Esophagus muscularis mucosa (tissue), 4 donors: ENCODE measurements around the gene TFIP11. TPM values are rescaled to one million over a fixed set of nuclear protein-coding genes. Genes with fewer than 3 reads are reported as not detected.
A peak's percentile ranks its signal among the peaks of the same experiment; 100 is the strongest.

ENCODE experiments used
- DNase-seq: peaks from one replicate; pipeline ENCODE4 v3.0.0-alpha.2; 2017; ENCODE audit errors: extremely low spot score
- H3K27ac ChIP-seq, 4 donors: fragments of 200-600 bp; sonication (generic); replicated peaks in 1 of 4; 1 replicate in 3 of 4; 2 replicates in 1 of 4; pipeline ENCODE4 v1.5.1; 2016 to 2019; ENCODE audit warnings: mild to moderate bottlenecking in 1 of 4
- H3K27me3 ChIP-seq, 4 donors: fragments of 200-600 bp; sonication (generic); one replicate each; pipeline versions ENCODE4 v1.5.1 to v1.6.0; 2016 to 2019
- H3K36me3 ChIP-seq, 4 donors: fragments of 200-600 bp; sonication (generic); one replicate each; pipeline ENCODE4 v1.5.1; 2016 to 2019
- H3K4me1 ChIP-seq, 4 donors: fragments of 200-600 bp; sonication (generic); one replicate each; pipeline ENCODE4 v1.5.1; 2016 to 2019
- H3K4me3 ChIP-seq, 4 donors: fragments of 200-600 bp; sonication (generic); 1 replicate in 2 of 4; 2 replicates in 2 of 4; pipeline ENCODE4 v1.5.1; 2016 to 2019; ENCODE audit warnings: mild to moderate bottlenecking in 4 of 4, moderate library complexity in 1 of 4
- H3K9me3 ChIP-seq, 4 donors: fragments of 200-600 bp; sonication (generic); 1 replicate in 3 of 4; 2 replicates in 1 of 4; pipeline ENCODE4 v1.5.1; 2016 to 2019
- CTCF ChIP-seq, 3 experiments: fragments of 200-600 bp in 2 of 3; fragments of 450-650 bp in 1 of 3; sonication (generic) in 2 of 3; IDR thresholded peaks; one replicate each; pipeline ENCODE4 v1.5.1; 2017 to 2019; ENCODE audit warnings: antibody characterized with exemption in 3 of 3, mild to moderate bottlenecking in 2 of 3, moderate library complexity in 1 of 3
- EP300 ChIP-seq: sonication (generic); formaldehyde crosslinking; IDR thresholded peaks from one replicate; pipeline ENCODE4 v1.6.1; 2017; ENCODE audit warnings: antibody characterized with exemption
- POLR2A ChIP-seq: fragments of 450-650 bp; IDR thresholded peaks from one replicate; pipeline ENCODE4 v1.6.1; 2017; ENCODE audit warnings: antibody characterized with exemption, moderate library complexity, mild to moderate bottlenecking, low read depth
- POLR2AphosphoS5 ChIP-seq, 2 donors: sonication (generic); formaldehyde crosslinking; IDR thresholded peaks; one replicate each; pipeline ENCODE4 v1.6.1; 2017; ENCODE audit warnings: antibody characterized with exemption in 2 of 2
- WGBS: methylation state at CpG from one replicate; pipeline ENCODE4 v1.1.5; 2018; 5-methylcytosine and 5-hydroxymethylcytosine counted together
- intact Hi-C: fragments of 100-400 bp; cut with DNase I; formaldehyde crosslinking; loops from one replicate; pipeline ENCODE4 v1.15.1; 2023
- total RNA-seq, 4 donors: library from RNA; depleted of rRNA; stranded (reverse); fragments of >200 nt; gene quantifications; one replicate each; pipeline versions ENCODE4 v1.1.0 to v1.2.1, GENCODE V29; 2016

The TFIP11 gene
- total RNA-seq, 4 donors from 2014 or later = 17.9 to 23.5 (median 20.4) TPM

DNA sequence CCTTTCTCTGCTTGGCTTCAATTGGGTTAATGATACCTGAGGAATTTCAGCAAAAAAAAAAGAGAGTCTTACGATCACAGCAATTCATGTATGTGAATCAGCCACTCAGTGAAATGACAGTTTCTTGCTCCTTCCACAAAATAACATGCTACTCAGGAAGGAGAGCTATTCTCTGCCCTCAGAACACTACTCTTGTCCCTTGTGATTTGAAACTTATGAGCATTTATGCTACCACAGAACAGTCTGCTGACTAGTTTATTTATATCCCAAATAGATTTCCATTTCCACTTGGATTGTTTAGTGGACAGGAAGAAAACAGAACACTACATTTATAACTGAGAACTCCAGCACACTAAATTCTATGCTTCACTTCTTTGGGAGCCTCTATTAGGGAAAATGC is 8.5 kb downstream of the TFIP11 start:
- TF ChIP-seq POLR2A (no peak), CTCF (IDR thresholded peaks at IDR 0.05) (no peak), POLR2AphosphoS5 (IDR thresholded peaks at IDR 0.05) (no peak), EP300 (no peak)
- Histone ChIP-seq H3K27ac (no peak overlapping the region), H3K4me1 (peaks cover 0 to 8% (median 4%) of the 10 kb centered on the region in 4 donors), H3K27me3 (no peaks in the 10 kb centered on the region), H3K36me3 (peaks cover 87 to 100% (median 98%) of the 10 kb centered on the region in 4 donors), H3K4me3 (no peak overlapping the region), H3K9me3 (no peaks in the 10 kb centered on the region)
- intact Hi-C loops = no loop called here
- 57% methylated on average over 1 of the region's 1 CpG for WGBS
- DNase-seq = no peak

GRCh38 chr22:26502688-26503561 is 9.3 kb downstream of the TFIP11 start:
- DNase-seq = no peak
- Histone ChIP-seq H3K4me1 (peaks cover 0 to 8% (median 4%) of the 10 kb centered on the region in 4 donors), H3K27me3 (no peaks in the 10 kb centered on the region), H3K36me3 (peaks cover 87 to 100% (median 98%) of the 10 kb centered on the region in 4 donors), H3K9me3 (no peaks in the 10 kb centered on the region), H3K4me3 (no peak overlapping the region), H3K27ac (no peak overlapping the region)
- intact Hi-C loops = no loop called here
- WGBS = 54% methylated on average over 3 of the region's 3 CpGs
- TF ChIP-seq POLR2A (no peak), CTCF (IDR thresholded peaks at IDR 0.05) (peak in 1 of 3 experiments; percentile 13)

- Histone ChIP-seq H3K9me3 (no peaks in the 10 kb centered on the region), H3K36me3 (peaks cover 86 to 100% (median 99%) of the 10 kb centered on the region in 4 donors), H3K4me3 (no peak overlapping the region), H3K27ac (no peak overlapping the region), H3K4me1 (peaks cover 0 to 8% (median 4%) of the 10 kb centered on the region in 4 donors), H3K27me3 (no peaks in the 10 kb centered on the region)
- DNase-seq = no peak
- intact Hi-C loops = no loop called here
- TF ChIP-seq EP300 (no peak), CTCF (IDR thresholded peaks at IDR 0.05) (no peak), POLR2AphosphoS5 (IDR thresholded peaks at IDR 0.05) (no peak), POLR2A (no peak)
- 94% methylated on average over 2 of the region's 2 CpGs for WGBS
Observed at GRCh38 chr22:26501996-26502395, 10.3 kb downstream of the TFIP11 start.

DNA sequence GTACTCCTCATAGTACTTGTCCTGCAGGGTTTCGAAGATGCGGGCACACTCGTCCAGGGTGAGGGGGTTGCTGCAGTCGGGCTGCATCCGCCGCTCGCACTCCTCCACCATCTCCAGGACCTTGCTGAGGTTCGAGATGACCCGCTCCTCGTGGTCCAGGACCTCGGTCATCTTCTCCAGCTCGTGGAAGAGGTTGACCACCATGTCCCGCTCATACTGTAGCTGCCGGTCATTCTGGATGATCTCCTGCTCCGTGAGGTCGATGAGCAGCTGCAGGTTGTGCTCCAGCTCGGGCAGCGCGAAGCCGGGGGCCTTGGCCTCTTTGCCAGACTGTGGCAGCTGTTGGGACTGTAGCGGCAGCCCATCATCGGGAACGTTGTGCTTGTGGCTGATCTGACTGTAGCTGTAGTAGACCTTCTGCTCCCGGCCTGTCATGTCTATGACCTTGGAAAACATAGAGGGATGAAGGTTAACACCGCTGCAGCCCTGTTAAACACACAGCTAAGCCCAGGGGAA is 13.0 kb downstream of the TFIP11 start:
- intact Hi-C loops = no loop called here
- Histone ChIP-seq H3K4me3 (no peak overlapping the region), H3K27me3 (no peaks in the 10 kb centered on the region), H3K4me1 (peaks cover 0 to 8% (median 4%) of the 10 kb centered on the region in 4 donors), H3K27ac (no peak overlapping the region), H3K9me3 (no peaks in the 10 kb centered on the region), H3K36me3 (peaks cover 85 to 100% (median 98%) of the 10 kb centered on the region in 4 donors)
- DNase-seq = no peak
- WGBS = 89% methylated on average over 19 of the region's 25 CpGs
- TF ChIP-seq CTCF (IDR thresholded peaks at IDR 0.05) (no peak), EP300 (no peak), POLR2AphosphoS5 (IDR thresholded peaks at IDR 0.05) (no peak), POLR2A (no peak)
